ENCODE measurements around the gene RAPGEF1. TPM values are rescaled to one million over a fixed set of nuclear protein-coding genes. Genes with fewer than 3 reads are reported as not detected.

Gene RAPGEF1
- total RNA-seq, 1 experiment from 2014 or later, result 55.6 TPM

GRCh38 chr9:131651599-131651998 is 88.3 kb downstream of the RAPGEF1 start:
- Histone ChIP-seq H2AFZ (ENCODE audit: low read length) (no peak overlapping the region), H3K4me2 (ENCODE audit: insufficient read depth, insufficient read length, low read length) (no peak overlapping the region), H3K4ac (ENCODE audit: low read depth, low read length) (no peak overlapping the region), H3K79me1 (ENCODE audit: insufficient read depth, low read depth, low read length, poor library complexity, severe bottlenecking) (peaks cover 3% of the 10 kb centered on the region), H4K8ac (replicated peaks; ENCODE audit: insufficient read length, low read depth, low read length) (no peak overlapping the region), H4K5ac (ENCODE audit: insufficient read length, low read depth, low read length) (no peak overlapping the region), H3K18ac (ENCODE audit: insufficient read length, low read depth, low read length) (no peak overlapping the region), H2AK5ac (ENCODE audit: insufficient read length, low read length) (no peak overlapping the region), H3T11ph (ENCODE audit: low read length) (no peak overlapping the region), H3K9ac (ENCODE audit: extremely low read depth, insufficient read length, low read length) (no peak overlapping the region), H3K23me2 (ENCODE audit: insufficient read length, low read depth, low read length, poor library complexity, severe bottlenecking) (no peaks in the 10 kb centered on the region), H4K91ac (ENCODE audit: insufficient read length, low read depth, low read length) (no peak overlapping the region), H2BK120ac (ENCODE audit: low read depth, low read length, poor library complexity, severe bottlenecking) (no peak overlapping the region), H3K14ac (ENCODE audit: insufficient read depth, low read length) (no peak overlapping the region), H2BK15ac (ENCODE audit: low read depth, low read length) (no peak overlapping the region), H2BK20ac (ENCODE audit: low read depth, low read length, poor library complexity, severe bottlenecking) (no peak overlapping the region), H3K27ac (ENCODE audit: insufficient read length, low read depth, low read length) (no peak overlapping the region), H4K20me1 (ENCODE audit: control insufficient read depth, insufficient read depth, insufficient read length) (no peaks in the 10 kb centered on the region), H3K27me3 (ENCODE audit: insufficient read depth, low read length) (no peaks in the 10 kb centered on the region), H3K23ac (ENCODE audit: insufficient read length, low read depth, low read length) (no peak overlapping the region), H3K56ac (ENCODE audit: insufficient read length, low read depth, low read length) (no peak overlapping the region), H3K79me2 (ENCODE audit: insufficient read depth, low read length) (no peaks in the 10 kb centered on the region; the same call in 1 of the 2 replicates), H3K9me3 (ENCODE audit: control insufficient read depth, low read depth, low read length) (no peaks in the 10 kb centered on the region), H2BK5ac (ENCODE audit: insufficient read length, low read length) (no peak overlapping the region), H3K4me1 (ENCODE audit: insufficient read depth, low read length) (peaks cover 5% of the 10 kb centered on the region; the same call in 1 of the 2 replicates), H2BK12ac (ENCODE audit: insufficient read length, low read depth, low read length) (no peak overlapping the region)
- peaks cover 0 to 12% (median 3%) of the 10 kb centered on the region in 3 experiments; a peak in 6 of 7 replicates for H3K36me3 Mint-ChIP-seq (ENCODE audit: insufficient read depth in 1 of 3, low read depth in 3 of 3)
- DNase-seq, result no peak
- H3K27me3 Mint-ChIP-seq (ENCODE audit: low read depth), result no peaks in the 10 kb centered on the region
- H3K4me1 Mint-ChIP-seq, result peaks cover 9 to 10% of the 10 kb centered on the region in 2 experiments
- H3K4me3 Mint-ChIP-seq, result no peak overlapping the region
- no peak for TF ChIP-seq CTCF (conservative IDR thresholded peaks at IDR 0.05)
- no peaks in the 10 kb centered on the region for H3K9me3 Mint-ChIP-seq
- no CpG with 5 or more reads among the region's 3 CpGs for WGBS (ENCODE audit: extremely low coverage, insufficient read length, low lambda C conversion rate)
- H3K27ac Mint-ChIP-seq, result no peak overlapping the region

Data from H9 (cell line).